Measurements from ENCODE around the gene FRMD4A. TPM values are rescaled to one million over a fixed set of nuclear protein-coding genes. Genes with fewer than 3 reads are reported as not detected.

The FRMD4A gene
- polyA plus RNA-seq, 1 donor (not counting 4 experiments of a cell fraction or from before 2014, with no cell fraction given), result 12.9 TPM

DNA sequence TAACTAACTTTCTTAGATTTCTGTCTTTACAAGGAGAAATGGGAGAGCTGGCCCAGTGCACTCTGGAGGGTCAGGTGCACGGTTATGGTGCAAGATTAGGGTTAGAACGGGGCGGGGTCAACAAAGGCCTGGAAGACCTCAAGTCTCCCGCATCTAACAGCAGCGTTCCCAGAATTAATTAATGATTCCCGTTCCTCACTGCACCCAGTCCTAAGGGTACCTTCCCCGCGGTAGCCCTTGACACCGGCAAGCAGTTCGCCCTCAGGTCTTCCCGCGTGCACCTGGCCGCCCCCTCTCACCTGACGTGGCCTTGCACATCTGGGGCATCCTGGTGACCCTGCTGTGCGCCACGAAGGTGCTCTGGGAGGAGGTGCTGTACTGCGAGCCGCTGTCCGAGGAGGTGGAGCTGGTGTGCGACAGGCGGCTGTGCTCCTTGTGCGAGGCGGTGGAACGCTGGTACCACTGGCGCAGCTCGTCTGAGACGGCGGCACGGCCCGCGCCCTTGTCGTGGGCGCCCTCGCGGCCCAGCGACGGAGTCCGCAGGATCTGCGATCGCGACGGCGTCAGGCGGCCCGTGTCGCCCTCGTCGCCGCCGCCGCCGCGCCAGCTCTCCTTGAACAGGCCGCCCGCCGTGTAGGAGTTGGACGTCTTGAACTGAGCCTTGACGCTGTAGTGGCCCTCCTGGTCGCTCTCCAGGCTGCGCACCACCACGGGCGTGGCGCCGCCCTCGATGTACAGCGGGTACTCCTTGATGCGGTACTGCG lies 674.2 kb downstream of the FRMD4A start:
- Histone ChIP-seq H3K36me3 (ENCODE audit: control insufficient read depth in 2 of 2, extremely low read depth in 1 of 2, insufficient read depth in 2 of 2, low read length in 2 of 2) (peaks cover 14 to 44% of the 10 kb centered on the region in 2 experiments), H3K9me3 (ENCODE audit: control insufficient read depth, low read depth, low read length) (no peaks in the 10 kb centered on the region), H3K27me3 (ENCODE audit: control insufficient read depth, extremely low read depth, insufficient read depth, low read length) (no peaks in the 10 kb centered on the region), H2AFZ (ENCODE audit: control insufficient read depth, low read length) (no peak overlapping the region), H3K4me1 (ENCODE audit: control insufficient read depth, extremely low read depth, insufficient read depth, low read length) (peaks cover 30% of the 10 kb centered on the region), H3K4me2 (ENCODE audit: control insufficient read depth, extremely low read depth, insufficient read depth, low read depth, low read length) (no peak overlapping the region), H3K4me3 (ENCODE audit: control insufficient read depth in 2 of 3, extremely low read depth in 1 of 3, insufficient read depth in 2 of 3, low read depth in 1 of 3, low read length in 3 of 3) (no peak overlapping the region), H4K20me1 (ENCODE audit: control insufficient read depth, extremely low read depth, insufficient read depth, low read length) (no peaks in the 10 kb centered on the region), H3K9me1 (ENCODE audit: control insufficient read depth, extremely low read depth, insufficient read depth, low read length) (no peaks in the 10 kb centered on the region), H3K79me2 (ENCODE audit: control insufficient read depth, insufficient read depth, low read length) (no peaks in the 10 kb centered on the region), H3K9ac (ENCODE audit: control insufficient read depth, extremely low read depth, insufficient read depth, low read length) (no peak overlapping the region), H3K27ac (ENCODE audit: control insufficient read depth, insufficient read depth, low read length) (no peak overlapping the region)
- no peak for FAIRE-seq
- TF ChIP-seq, protein P1, sequence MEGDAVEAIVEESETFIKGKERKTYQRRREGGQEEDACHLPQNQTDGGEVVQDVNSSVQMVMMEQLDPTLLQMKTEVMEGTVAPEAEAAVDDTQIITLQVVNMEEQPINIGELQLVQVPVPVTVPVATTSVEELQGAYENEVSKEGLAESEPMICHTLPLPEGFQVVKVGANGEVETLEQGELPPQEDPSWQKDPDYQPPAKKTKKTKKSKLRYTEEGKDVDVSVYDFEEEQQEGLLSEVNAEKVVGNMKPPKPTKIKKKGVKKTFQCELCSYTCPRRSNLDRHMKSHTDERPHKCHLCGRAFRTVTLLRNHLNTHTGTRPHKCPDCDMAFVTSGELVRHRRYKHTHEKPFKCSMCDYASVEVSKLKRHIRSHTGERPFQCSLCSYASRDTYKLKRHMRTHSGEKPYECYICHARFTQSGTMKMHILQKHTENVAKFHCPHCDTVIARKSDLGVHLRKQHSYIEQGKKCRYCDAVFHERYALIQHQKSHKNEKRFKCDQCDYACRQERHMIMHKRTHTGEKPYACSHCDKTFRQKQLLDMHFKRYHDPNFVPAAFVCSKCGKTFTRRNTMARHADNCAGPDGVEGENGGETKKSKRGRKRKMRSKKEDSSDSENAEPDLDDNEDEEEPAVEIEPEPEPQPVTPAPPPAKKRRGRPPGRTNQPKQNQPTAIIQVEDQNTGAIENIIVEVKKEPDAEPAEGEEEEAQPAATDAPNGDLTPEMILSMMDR (optimal IDR thresholded peaks at IDR 0.05 in 1 of 3, IDR thresholded peaks at IDR 0.05 in 1 of 3, conservative IDR thresholded peaks at IDR 0.05 in 1 of 3; ENCODE audit: extremely low read depth in 1 of 3, insufficient read depth in 2 of 3, low read length in 3 of 3), result no peak
- TF ChIP-seq EZH2 (IDR thresholded peaks at IDR 0.05; ENCODE audit: low read length), result no peak
- DNase-seq (ENCODE audit: low read depth, low spot score), result no peak
- dilution Hi-C loops (cut with MboI; ENCODE audit: extremely low pct_ligation_motif_present, low sequenced_read_pairs), result no loop called here

DNA sequence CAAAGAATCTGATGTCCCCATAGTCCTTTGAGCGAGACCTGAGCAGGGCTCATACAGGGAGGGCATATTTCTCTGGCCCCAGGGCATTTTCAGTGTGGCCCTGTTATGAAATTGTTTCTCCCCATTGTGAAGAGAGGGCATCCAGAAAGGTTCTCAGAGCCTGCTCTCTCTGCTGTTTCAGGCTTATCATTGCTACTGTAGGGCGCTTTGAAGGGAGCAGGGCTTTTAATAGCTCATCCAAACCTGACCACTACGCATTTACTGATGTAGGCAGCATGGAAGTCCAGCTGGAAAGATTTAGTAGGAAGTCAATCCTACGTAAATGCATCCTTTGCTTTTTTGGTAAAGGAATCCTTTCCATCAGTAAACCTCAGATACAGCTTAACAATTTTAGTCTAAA lies 675.9 kb downstream of the FRMD4A start:
- dilution Hi-C loops (cut with MboI; ENCODE audit: extremely low pct_ligation_motif_present, low sequenced_read_pairs), result no loop called here
- Histone ChIP-seq H3K4me2 (ENCODE audit: control insufficient read depth, extremely low read depth, insufficient read depth, low read depth, low read length) (no peak overlapping the region), H3K9me1 (ENCODE audit: control insufficient read depth, extremely low read depth, insufficient read depth, low read length) (no peaks in the 10 kb centered on the region), H3K36me3 (ENCODE audit: control insufficient read depth in 2 of 2, extremely low read depth in 1 of 2, insufficient read depth in 2 of 2, low read length in 2 of 2) (peaks cover 14 to 52% of the 10 kb centered on the region in 2 experiments), H3K4me1 (ENCODE audit: control insufficient read depth, extremely low read depth, insufficient read depth, low read length) (peaks cover 13% of the 10 kb centered on the region), H2AFZ (ENCODE audit: control insufficient read depth, low read length) (no peak overlapping the region), H3K4me3 (ENCODE audit: control insufficient read depth in 2 of 3, extremely low read depth in 1 of 3, insufficient read depth in 2 of 3, low read depth in 1 of 3, low read length in 3 of 3) (no peak overlapping the region), H3K9ac (ENCODE audit: control insufficient read depth, extremely low read depth, insufficient read depth, low read length) (no peak overlapping the region), H4K20me1 (ENCODE audit: control insufficient read depth, extremely low read depth, insufficient read depth, low read length) (no peaks in the 10 kb centered on the region), H3K27me3 (ENCODE audit: control insufficient read depth, extremely low read depth, insufficient read depth, low read length) (no peaks in the 10 kb centered on the region), H3K79me2 (ENCODE audit: control insufficient read depth, insufficient read depth, low read length) (no peaks in the 10 kb centered on the region), H3K9me3 (ENCODE audit: control insufficient read depth, low read depth, low read length) (no peaks in the 10 kb centered on the region), H3K27ac (ENCODE audit: control insufficient read depth, insufficient read depth, low read length) (no peak overlapping the region)
- FAIRE-seq (no peak), DNase-seq (ENCODE audit: low read depth, low spot score) (no peak)
- TF ChIP-seq, protein P1 (optimal IDR thresholded peaks at IDR 0.05 in 1 of 3, IDR thresholded peaks at IDR 0.05 in 1 of 3, conservative IDR thresholded peaks at IDR 0.05 in 1 of 3; ENCODE audit: extremely low read depth in 1 of 3, insufficient read depth in 2 of 3, low read length in 3 of 3), result no peak
- TF ChIP-seq EZH2 (IDR thresholded peaks at IDR 0.05; ENCODE audit: low read length), result no peak
